HG03521 (cell line): ENCODE data around the gene PAIP2B.
A peak's percentile ranks its signal among the peaks of the same experiment; 100 is the strongest.
"Not testable (repeated sequence)": the region's sequence is repeated elsewhere in the genome, so short reads cannot be mapped to it uniquely, and the experiment has no call there.

ENCODE experiments used
- ATAC-seq: cut with Tn5 transposase; IDR thresholded peaks from one replicate; pipeline ENCODE4 v1.9.1; 2021; ENCODE audit warnings: mild to moderate bottlenecking, moderate library complexity; ENCODE audit not compliant: unreplicated experiment

Gene PAIP2B

GRCh38 chr2:71226965-71227560 is at the start of gene PAIP2B:
Gene PAIP2B (minus strand): TSS chr2:71227103. CDS start chr2:71202589, 24,514 bp downstream.
- peak; percentile 94 for ATAC-seq

GRCh38 chr2:71275939-71276310 is 49.0 kb upstream of the PAIP2B start:
- no peak for ATAC-seq

GRCh38 chr2:71269511-71270090 is 42.7 kb upstream of the PAIP2B start:
- ATAC-seq: no peak

- no peak for ATAC-seq
Observed at GRCh38 chr2:71263386-71263785, 36.5 kb upstream of the PAIP2B start.

- ATAC-seq: no peak
Observed at GRCh38 chr2:71261534-71261933, 34.6 kb upstream of the PAIP2B start.

- no peak for ATAC-seq
Observed at GRCh38 chr2:71256421-71256820, 29.5 kb upstream of the PAIP2B start.

- ATAC-seq: no peak
Observed at GRCh38 chr2:71254776-71255175, 27.9 kb upstream of the PAIP2B start.

GRCh38 chr2:71254078-71254477 is 27.2 kb upstream of the PAIP2B start:
- no peak for ATAC-seq

- no peak for ATAC-seq
Observed at GRCh38 chr2:71253476-71253875, 26.6 kb upstream of the PAIP2B start.

- no peak for ATAC-seq
Observed at GRCh38 chr2:71252862-71253261, 26.0 kb upstream of the PAIP2B start.

GRCh38 chr2:71250935-71251334 is 24.0 kb upstream of the PAIP2B start:
- ATAC-seq: no peak

- ATAC-seq: no peak
Observed at GRCh38 chr2:71244302-71244660, 17.4 kb upstream of the PAIP2B start.

GRCh38 chr2:71243634-71244301 is 16.9 kb upstream of the PAIP2B start:
- ATAC-seq: no peak

- no peak for ATAC-seq
Observed at GRCh38 chr2:71240794-71241193, 13.9 kb upstream of the PAIP2B start.

GRCh38 chr2:71238089-71238488 is 11.2 kb upstream of the PAIP2B start:
- ATAC-seq: no peak

- no peak for ATAC-seq
Observed at GRCh38 chr2:71235930-71236587, 9.2 kb upstream of the PAIP2B start.

- not testable (repeated sequence) for ATAC-seq
Observed at GRCh38 chr2:71233072-71233471, 6.2 kb upstream of the PAIP2B start.

- ATAC-seq: peak; percentile 1
Observed at GRCh38 chr2:71226096-71226964, 573 bp downstream of the PAIP2B start.

- no peak for ATAC-seq
Observed at GRCh38 chr2:71224935-71225334, 2.0 kb downstream of the PAIP2B start.

GRCh38 chr2:71224457-71224856 is 2.4 kb downstream of the PAIP2B start:
- ATAC-seq: no peak

- no peak for ATAC-seq
Observed at GRCh38 chr2:71223767-71224333, 3.1 kb downstream of the PAIP2B start.
